ENCODE results near the gene PUM1. TPM values are rescaled to one million over a fixed set of nuclear protein-coding genes. Genes with fewer than 3 reads are reported as not detected.

Gene PUM1
- polyA plus RNA-seq, 1 donor, result 71.9 TPM

DNA sequence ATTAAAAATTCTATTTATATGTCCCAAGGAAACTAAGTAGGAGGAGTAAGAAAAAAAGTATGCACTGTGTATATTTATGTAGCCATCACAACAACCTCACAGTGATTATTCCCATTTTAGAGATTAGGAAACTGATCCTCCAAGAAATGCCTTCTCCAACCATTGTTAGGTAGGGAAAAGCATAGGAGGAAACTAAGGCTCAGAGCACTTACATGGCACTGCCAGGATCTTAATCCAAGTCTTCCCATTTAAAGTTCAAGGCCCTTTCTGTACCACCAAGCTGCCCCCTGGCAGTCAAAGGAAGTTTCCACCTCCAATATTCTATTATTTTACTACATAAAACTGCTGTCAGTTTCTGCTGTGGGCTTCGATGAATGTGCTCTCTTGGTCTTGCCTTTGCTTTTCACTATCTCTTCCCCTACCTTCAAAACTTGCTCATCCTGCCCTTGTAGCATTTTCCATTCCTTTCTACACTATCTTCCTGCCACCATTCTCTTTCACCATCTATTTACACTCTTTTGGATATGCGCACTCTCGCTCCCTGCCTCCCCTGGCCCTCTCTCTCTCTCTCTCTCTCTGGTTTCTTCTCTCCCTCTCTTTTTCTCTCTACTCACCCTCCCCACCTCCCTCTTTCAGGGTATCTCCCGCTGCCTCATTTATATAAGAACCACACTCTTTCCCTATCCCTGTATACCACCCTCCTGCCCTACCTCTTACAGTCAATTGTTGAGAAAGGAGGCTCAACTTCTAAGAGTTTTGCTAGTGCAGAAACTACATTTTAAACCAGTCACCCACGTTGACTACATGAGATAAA lies 34.0 kb downstream of the PUM1 start:
- H3K27me3 ChIP-seq (ENCODE audit: control insufficient read depth, insufficient read depth, low read length), result no peaks in the 10 kb centered on the region
- H3K4me1 ChIP-seq (ENCODE audit: control insufficient read depth, insufficient read depth, low read length), result no peaks in the 10 kb centered on the region
- no peak overlapping the region for H3K27ac ChIP-seq (ENCODE audit: low read length)
- H3K4me3 ChIP-seq (ENCODE audit: low read length), result no peak overlapping the region
- WGBS (ENCODE audit: insufficient coverage, low lambda C conversion rate), result 81% methylated on average over 3 of the region's 5 CpGs
- peaks cover 15% of the 10 kb centered on the region for H3K36me3 ChIP-seq (ENCODE audit: control insufficient read depth, insufficient read depth, low read length)
- H3K9me3 ChIP-seq (ENCODE audit: control insufficient read depth, low read depth, low read length), result no peaks in the 10 kb centered on the region
- no peak for DNase-seq

DNA sequence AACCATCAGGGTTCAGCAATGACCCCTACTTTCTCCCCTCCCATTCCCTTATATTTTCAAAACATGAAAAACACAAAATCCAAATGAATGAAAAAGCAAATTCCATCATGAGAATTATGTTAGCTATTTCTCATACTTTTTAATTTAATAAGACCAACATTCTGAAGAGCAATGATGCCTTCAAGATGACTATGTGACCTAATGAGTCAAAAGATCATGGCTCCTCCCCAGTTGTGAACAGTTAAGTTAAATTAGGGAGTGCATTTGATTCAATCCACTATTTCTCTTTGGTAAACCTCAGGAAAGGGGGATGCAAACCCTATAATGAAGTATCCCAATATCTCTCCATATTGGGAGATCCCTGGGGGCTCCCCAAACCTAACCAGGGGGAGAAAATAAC lies 36.5 kb downstream of the PUM1 start:
- H3K27ac ChIP-seq (ENCODE audit: low read length), result no peak overlapping the region
- H3K36me3 ChIP-seq (ENCODE audit: control insufficient read depth, insufficient read depth, low read length), result peaks cover 10% of the 10 kb centered on the region
- H3K27me3 ChIP-seq (ENCODE audit: control insufficient read depth, insufficient read depth, low read length), result no peaks in the 10 kb centered on the region
- H3K4me3 ChIP-seq (ENCODE audit: low read length), result no peak overlapping the region
- no peak for DNase-seq
- no peaks in the 10 kb centered on the region for H3K4me1 ChIP-seq (ENCODE audit: control insufficient read depth, insufficient read depth, low read length)
- no peaks in the 10 kb centered on the region for H3K9me3 ChIP-seq (ENCODE audit: control insufficient read depth, low read depth, low read length)

DNA sequence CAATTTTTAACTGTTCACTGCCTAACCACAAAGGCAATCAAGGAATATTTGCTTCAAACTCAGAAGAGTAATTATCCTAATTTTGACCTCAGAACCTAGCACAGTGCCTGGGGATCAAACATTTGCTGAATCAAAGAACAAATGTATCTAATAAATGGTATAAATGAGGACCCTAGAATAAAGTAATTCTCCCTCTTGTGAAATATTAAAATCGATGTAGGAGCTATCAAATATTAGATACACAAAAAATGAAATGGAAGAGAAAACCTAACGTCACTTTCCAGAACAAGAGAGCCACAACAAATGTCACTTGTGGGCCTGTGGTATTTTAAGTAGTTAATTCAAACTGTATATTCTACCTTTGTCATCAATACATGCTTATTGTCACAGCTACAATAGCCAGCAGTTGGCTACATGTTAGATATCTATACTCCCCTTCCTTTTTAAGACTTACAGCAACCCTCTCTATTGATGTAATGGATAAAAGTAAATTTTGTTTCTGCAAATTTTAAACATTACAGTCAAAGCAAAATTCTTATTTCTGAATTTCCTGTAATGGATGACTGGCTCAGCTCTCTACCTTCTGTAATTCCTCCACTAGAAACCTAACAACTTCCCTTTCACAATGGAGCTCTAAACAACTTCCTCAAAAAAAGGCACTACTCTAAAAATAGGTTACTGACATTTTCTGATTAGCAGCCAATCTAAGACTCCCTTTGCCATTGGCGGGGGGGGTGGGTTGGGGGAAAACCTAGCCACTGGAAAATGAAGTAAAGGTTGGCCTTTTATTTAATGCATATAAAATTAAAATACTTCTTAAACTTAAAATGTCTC lies 37.6 kb downstream of the PUM1 start:
- no peaks in the 10 kb centered on the region for H3K9me3 ChIP-seq (ENCODE audit: control insufficient read depth, low read depth, low read length)
- H3K27me3 ChIP-seq (ENCODE audit: control insufficient read depth, insufficient read depth, low read length), result no peaks in the 10 kb centered on the region
- no peak overlapping the region for H3K4me3 ChIP-seq (ENCODE audit: low read length)
- peaks cover 20% of the 10 kb centered on the region for H3K36me3 ChIP-seq (ENCODE audit: control insufficient read depth, insufficient read depth, low read length)
- no peak overlapping the region for H3K27ac ChIP-seq (ENCODE audit: low read length)
- WGBS (ENCODE audit: insufficient coverage, low lambda C conversion rate), result 80% methylated on average over 2 of the region's 3 CpGs
- H3K4me1 ChIP-seq (ENCODE audit: control insufficient read depth, insufficient read depth, low read length), result no peaks in the 10 kb centered on the region
- no peak for DNase-seq

DNA sequence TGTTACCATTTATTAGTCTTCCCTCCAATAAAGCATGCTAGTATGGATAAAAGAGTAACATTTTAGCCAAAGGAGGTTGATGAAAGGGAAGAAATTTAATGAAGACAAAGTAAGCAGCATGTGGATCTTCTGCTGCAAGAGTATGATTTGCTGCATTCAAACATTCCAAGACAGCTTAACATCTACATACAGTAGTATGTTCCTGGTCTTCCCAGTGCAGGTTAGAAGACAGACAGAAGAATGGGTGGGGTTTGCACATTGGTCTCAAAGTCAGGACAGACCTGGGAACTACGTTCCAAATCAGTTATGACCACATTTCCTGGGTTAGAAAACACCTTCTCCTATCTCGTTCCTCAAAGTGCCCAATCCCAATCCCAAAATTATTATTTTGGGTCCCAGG lies 43.3 kb downstream of the PUM1 start:
- H3K27me3 ChIP-seq (ENCODE audit: control insufficient read depth, insufficient read depth, low read length), result no peaks in the 10 kb centered on the region
- WGBS (ENCODE audit: insufficient coverage, low lambda C conversion rate), result no CpG with 5 or more reads among the region's 2 CpGs
- no peaks in the 10 kb centered on the region for H3K9me3 ChIP-seq (ENCODE audit: control insufficient read depth, low read depth, low read length)
- H3K27ac ChIP-seq (ENCODE audit: low read length), result no peak overlapping the region
- no peak for DNase-seq
- peaks cover 12% of the 10 kb centered on the region for H3K36me3 ChIP-seq (ENCODE audit: control insufficient read depth, insufficient read depth, low read length)
- peaks cover 3% of the 10 kb centered on the region for H3K4me1 ChIP-seq (ENCODE audit: control insufficient read depth, insufficient read depth, low read length)
- no peak overlapping the region for H3K4me3 ChIP-seq (ENCODE audit: low read length)

DNA sequence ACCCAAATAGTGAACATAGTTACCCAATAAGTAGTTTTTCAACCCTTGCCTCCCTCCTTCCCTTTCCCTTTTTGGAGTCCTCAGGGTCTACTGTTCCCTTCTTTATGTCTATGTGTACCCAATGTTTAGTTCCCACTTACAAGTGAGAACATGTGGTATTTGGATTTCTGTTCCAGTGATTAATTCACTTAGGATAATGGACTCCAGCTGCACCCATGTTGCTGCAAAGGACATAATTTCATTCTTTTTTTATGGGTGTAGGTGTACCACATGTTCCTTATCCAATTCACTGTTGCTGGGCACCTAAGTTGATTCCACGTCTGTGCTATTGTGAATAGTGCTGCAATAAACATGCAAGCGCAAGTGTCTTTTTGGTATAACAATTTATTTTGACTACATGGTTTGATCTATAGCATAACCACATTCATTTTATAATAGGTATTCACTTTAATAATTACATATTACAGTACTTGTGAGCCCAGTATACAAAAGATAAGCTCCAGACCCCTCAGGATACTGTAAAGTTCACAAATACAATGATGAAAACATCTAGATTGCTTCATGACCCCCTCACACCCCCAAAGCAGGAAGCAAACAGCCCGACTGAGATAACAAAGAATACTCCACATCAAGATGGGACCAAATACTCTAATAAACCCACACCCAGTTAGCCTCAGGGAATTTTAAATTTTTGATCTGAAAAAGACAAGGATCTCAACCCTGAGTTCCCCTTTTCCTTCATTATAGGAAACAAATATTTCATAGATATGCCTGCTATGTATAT lies 45.3 kb downstream of the PUM1 start:
- Histone ChIP-seq H3K36me3 (ENCODE audit: control insufficient read depth, insufficient read depth, low read length) (peaks cover 12% of the 10 kb centered on the region), H3K27ac (ENCODE audit: low read length) (no peak overlapping the region), H3K27me3 (ENCODE audit: control insufficient read depth, insufficient read depth, low read length) (no peaks in the 10 kb centered on the region), H3K9me3 (ENCODE audit: control insufficient read depth, low read depth, low read length) (no peaks in the 10 kb centered on the region), H3K4me1 (ENCODE audit: control insufficient read depth, insufficient read depth, low read length) (peaks cover 3% of the 10 kb centered on the region), H3K4me3 (ENCODE audit: low read length) (no peak overlapping the region)
- DNase-seq, result peak in 1 of 2 donors; percentile 16
- no CpG with 5 or more reads among the region's 3 CpGs for WGBS (ENCODE audit: insufficient coverage, low lambda C conversion rate)

DNA sequence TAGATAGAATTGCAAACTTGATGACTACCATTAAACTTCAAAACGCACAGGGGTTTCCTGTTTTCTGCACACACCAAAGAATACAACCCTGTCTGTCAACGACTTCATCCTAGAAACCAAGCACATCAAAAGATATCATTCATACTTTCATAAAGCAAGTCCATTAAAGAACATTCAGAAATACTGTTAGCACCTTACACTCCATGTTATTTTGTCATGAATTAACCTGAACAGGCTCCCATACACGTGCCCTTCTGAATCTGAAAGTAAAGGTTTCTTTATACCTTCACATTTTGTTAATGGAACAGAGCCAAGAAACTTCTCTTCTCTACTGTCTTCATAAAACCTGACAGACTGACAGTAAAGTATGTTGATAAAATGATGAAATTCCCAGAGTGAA lies 46.1 kb downstream of the PUM1 start:
- peaks cover 15% of the 10 kb centered on the region for H3K36me3 ChIP-seq (ENCODE audit: control insufficient read depth, insufficient read depth, low read length)
- no peak for DNase-seq
- H3K9me3 ChIP-seq (ENCODE audit: control insufficient read depth, low read depth, low read length), result no peaks in the 10 kb centered on the region
- no peaks in the 10 kb centered on the region for H3K27me3 ChIP-seq (ENCODE audit: control insufficient read depth, insufficient read depth, low read length)
- no peak overlapping the region for H3K27ac ChIP-seq (ENCODE audit: low read length)
- 88% methylated on average over 3 of the region's 3 CpGs for WGBS (ENCODE audit: insufficient coverage, low lambda C conversion rate)
- H3K4me3 ChIP-seq (ENCODE audit: low read length), result no peak overlapping the region
- H3K4me1 ChIP-seq (ENCODE audit: control insufficient read depth, insufficient read depth, low read length), result peaks cover 3% of the 10 kb centered on the region

DNA sequence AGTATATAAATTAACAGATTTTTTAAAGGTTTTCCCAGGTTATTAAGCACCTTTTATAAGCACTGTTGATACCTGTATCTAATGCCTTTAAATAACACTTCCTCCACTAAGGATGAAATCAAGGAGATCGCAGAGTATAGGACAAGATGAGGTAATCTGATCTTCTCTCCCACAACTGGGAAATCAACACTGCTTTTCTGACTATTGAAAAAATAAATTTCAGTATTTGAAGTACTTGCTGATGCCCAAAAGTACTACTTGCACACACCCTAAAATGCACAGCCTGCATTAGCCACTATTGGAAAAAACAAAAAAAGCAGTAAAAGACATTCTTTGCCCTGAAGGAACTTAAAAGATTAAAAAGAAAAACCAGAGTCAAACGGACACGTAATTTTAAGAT lies 48.6 kb downstream of the PUM1 start:
- Histone ChIP-seq H3K9me3 (ENCODE audit: control insufficient read depth, low read depth, low read length) (no peaks in the 10 kb centered on the region), H3K27me3 (ENCODE audit: control insufficient read depth, insufficient read depth, low read length) (no peaks in the 10 kb centered on the region), H3K4me1 (ENCODE audit: control insufficient read depth, insufficient read depth, low read length) (peaks cover 3% of the 10 kb centered on the region), H3K4me3 (ENCODE audit: low read length) (no peak overlapping the region), H3K27ac (ENCODE audit: low read length) (no peak overlapping the region), H3K36me3 (ENCODE audit: control insufficient read depth, insufficient read depth, low read length) (peaks cover 9% of the 10 kb centered on the region)
- no CpG with 5 or more reads among the region's 3 CpGs for WGBS (ENCODE audit: insufficient coverage, low lambda C conversion rate)
- no peak for DNase-seq

DNA sequence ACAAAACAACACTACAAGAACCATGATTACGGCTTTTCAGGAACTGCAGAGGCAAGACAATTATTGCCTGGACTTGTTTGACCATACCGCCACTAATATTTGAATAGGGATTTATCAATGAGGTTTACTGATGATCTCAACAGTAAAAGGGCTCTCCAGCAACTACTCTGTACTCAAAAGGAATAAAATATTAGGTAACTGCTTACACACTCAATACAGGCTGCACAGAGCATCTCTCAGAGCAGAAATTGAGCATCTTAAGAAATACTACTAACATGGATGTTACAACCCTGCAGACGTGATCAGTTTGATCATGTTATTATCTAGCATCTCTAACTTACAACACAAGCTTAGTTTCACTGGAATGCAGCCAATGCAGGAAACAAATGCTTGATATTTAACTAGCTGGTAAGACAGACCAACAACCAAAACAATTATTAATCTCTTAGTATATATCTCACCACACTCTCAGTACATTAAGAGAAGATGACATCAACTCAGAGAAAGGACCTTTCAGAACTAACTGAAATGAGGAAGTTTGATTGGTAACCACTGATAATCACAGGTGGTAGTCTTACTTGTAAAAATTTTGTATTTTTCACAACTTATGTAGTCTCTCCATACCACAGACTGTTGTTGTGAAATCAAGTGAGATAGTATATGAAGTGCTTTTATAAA lies 52.2 kb downstream of the PUM1 start:
- H3K9me3 ChIP-seq (ENCODE audit: control insufficient read depth, low read depth, low read length), result no peaks in the 10 kb centered on the region
- no CpG with 5 or more reads among the region's 3 CpGs for WGBS (ENCODE audit: insufficient coverage, low lambda C conversion rate)
- H3K4me1 ChIP-seq (ENCODE audit: control insufficient read depth, insufficient read depth, low read length), result peaks cover 5% of the 10 kb centered on the region
- H3K27me3 ChIP-seq (ENCODE audit: control insufficient read depth, insufficient read depth, low read length), result no peaks in the 10 kb centered on the region
- no peak overlapping the region for H3K4me3 ChIP-seq (ENCODE audit: low read length)
- peaks cover 6% of the 10 kb centered on the region for H3K36me3 ChIP-seq (ENCODE audit: control insufficient read depth, insufficient read depth, low read length)
- DNase-seq, result no peak
- H3K27ac ChIP-seq (ENCODE audit: low read length), result no peak overlapping the region

DNA sequence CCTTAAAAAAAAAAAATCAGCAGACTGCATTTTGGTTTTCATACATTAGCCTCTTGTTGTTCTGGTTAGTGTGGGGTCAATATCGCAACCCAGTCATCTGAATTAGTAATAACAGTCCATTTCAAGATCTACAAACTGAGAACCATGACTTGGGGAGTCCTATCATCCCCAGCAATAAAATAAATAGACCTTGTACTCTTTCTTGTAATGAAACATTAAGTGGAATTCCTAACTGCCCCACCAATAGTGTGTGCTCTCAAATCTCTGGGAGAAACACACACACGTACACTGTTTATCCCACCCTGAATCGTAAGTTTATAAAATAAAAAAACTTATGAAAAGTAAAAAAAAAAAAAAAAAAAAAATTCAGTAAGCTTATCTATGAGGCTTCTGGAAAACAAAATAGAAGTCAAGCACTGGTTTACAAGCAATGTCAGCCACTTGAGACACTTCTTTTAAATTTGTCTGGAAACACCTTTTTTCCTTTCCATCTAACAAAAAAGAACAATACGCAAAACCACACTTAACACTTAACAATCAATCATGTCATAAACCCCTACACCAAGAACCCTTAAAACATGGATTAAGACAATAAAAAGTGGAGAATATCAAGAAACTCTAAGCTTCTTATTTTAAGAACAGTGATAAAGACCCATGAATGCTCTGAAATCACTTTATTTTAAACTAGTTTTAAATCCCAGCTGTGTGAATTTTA lies 53.1 kb downstream of the PUM1 start:
- Histone ChIP-seq H3K36me3 (ENCODE audit: control insufficient read depth, insufficient read depth, low read length) (peaks cover 6% of the 10 kb centered on the region), H3K4me3 (ENCODE audit: low read length) (no peak overlapping the region), H3K27me3 (ENCODE audit: control insufficient read depth, insufficient read depth, low read length) (no peaks in the 10 kb centered on the region), H3K27ac (ENCODE audit: low read length) (no peak overlapping the region), H3K9me3 (ENCODE audit: control insufficient read depth, low read depth, low read length) (no peaks in the 10 kb centered on the region), H3K4me1 (ENCODE audit: control insufficient read depth, insufficient read depth, low read length) (peaks cover 5% of the 10 kb centered on the region)
- DNase-seq, result peak in 1 of 2 donors; percentile 32
- WGBS (ENCODE audit: insufficient coverage, low lambda C conversion rate), result 43% methylated on average over 3 of the region's 4 CpGs
